WTC11 (cell line): ENCODE measurements around the gene ASB13. TPM values are rescaled to one million over a fixed set of nuclear protein-coding genes. Genes with fewer than 3 reads are reported as not detected.

Experiments
- ATAC-seq: fragments of 200-7000 bp; cut with Tn5 transposase; 2 replicates; pipeline ENCODE4 v1.10.0; 2021; ENCODE audit warnings: mild to moderate bottlenecking, moderate library complexity
- CTCF ChIA-PET: fragments of 300-600 bp; sonication (Branson Sonifier 250); formaldehyde crosslinking; loops from one replicate; lab custom pipeline; 2021; ENCODE audit warnings: antibody characterized with exemption; lab: Charles Lee
- POLR2A ChIA-PET: fragments of 350-600 bp; sonication (Branson Sonifier 250); formaldehyde crosslinking; loops from one replicate; lab custom pipeline; 2021; ENCODE audit warnings: antibody characterized with exemption; lab: Charles Lee
- DNase-seq: peaks from one replicate; pipeline ENCODE4 v3.0.0; 2021; ENCODE audit warnings: low spot score
- H3K27ac Mint-ChIP-seq: 2 replicates; pipeline ENCODE4 v1.8.0; 2021; ENCODE audit warnings: mixed read lengths
- H3K27me3 Mint-ChIP-seq: 2 replicates; pipeline ENCODE4 v1.8.0; 2021; ENCODE audit warnings: low read depth, mild to moderate bottlenecking, moderate library complexity, mixed read lengths
- H3K36me3 Mint-ChIP-seq: 2 replicates; pipeline ENCODE4 v1.8.0; 2021; ENCODE audit warnings: mixed read lengths
- H3K4me1 Mint-ChIP-seq: 2 replicates; pipeline ENCODE4 v1.8.0; 2022; ENCODE audit warnings: mixed read lengths
- H3K4me3 Mint-ChIP-seq: 2 replicates; pipeline ENCODE4 v1.8.0; 2021; ENCODE audit warnings: mild to moderate bottlenecking, moderate library complexity, mixed read lengths
- H3K9me3 Mint-ChIP-seq: 2 replicates; pipeline ENCODE4 v1.8.0; 2021; ENCODE audit warnings: mixed read lengths
- FOXK1 ChIP-seq: sonication (generic); formaldehyde crosslinking; IDR thresholded peaks from 2 replicates; pipeline ENCODE4 v1.8.0; 2022; ENCODE audit warnings: mild to moderate bottlenecking, moderate library complexity, missing genetic modification reagents
- FOXP1 ChIP-seq: sonication (generic); formaldehyde crosslinking; IDR thresholded peaks from 2 replicates; pipeline ENCODE4 v1.8.0; 2022; ENCODE audit warnings: missing genetic modification reagents, mild to moderate bottlenecking, moderate library complexity, borderline replicate concordance
- HMGXB4 ChIP-seq: sonication (generic); formaldehyde crosslinking; IDR thresholded peaks from 2 replicates; pipeline ENCODE4 v1.8.1; 2023; ENCODE audit warnings: mild to moderate bottlenecking, moderate library complexity, missing genetic modification reagents
- IRF1 ChIP-seq: sonication (generic); formaldehyde crosslinking; IDR thresholded peaks from 2 replicates; pipeline ENCODE4 v1.8.0; 2023; ENCODE audit warnings: missing genetic modification reagents
- IRF2 ChIP-seq: sonication (generic); formaldehyde crosslinking; IDR thresholded peaks from 2 replicates; pipeline ENCODE4 v1.8.0; 2022; ENCODE audit warnings: low read depth, missing genetic modification reagents, borderline replicate concordance
- NFATC4 ChIP-seq: fragments of 250-450 bp; sonication (Bioruptor Pico); IDR thresholded peaks from 2 replicates; pipeline ENCODE4 v1.9.0; 2021; ENCODE audit warnings: mild to moderate bottlenecking
- NFE2L1 ChIP-seq: sonication (generic); formaldehyde crosslinking; IDR thresholded peaks from 2 replicates; pipeline ENCODE4 v1.8.1; 2023; ENCODE audit warnings: missing genetic modification reagents
- NR3C1 ChIP-seq: sonication (generic); formaldehyde crosslinking; conservative IDR thresholded peaks from 2 replicates; pipeline ENCODE4 v1.8.1; 2023; ENCODE audit warnings: low read depth, mild to moderate bottlenecking, missing genetic modification reagents
- RELA ChIP-seq: sonication (generic); formaldehyde crosslinking; IDR thresholded peaks from 2 replicates; pipeline ENCODE4 v1.8.1; 2022; ENCODE audit warnings: missing genetic modification reagents, mild to moderate bottlenecking, borderline replicate concordance
- SMAD3 ChIP-seq: sonication (generic); formaldehyde crosslinking; IDR thresholded peaks from 2 replicates; pipeline ENCODE4 v1.8.0; 2022; ENCODE audit warnings: missing genetic modification reagents, mild to moderate bottlenecking, borderline replicate concordance
- SP1 ChIP-seq: sonication (generic); formaldehyde crosslinking; conservative IDR thresholded peaks from 2 replicates; pipeline ENCODE4 v1.8.1; 2022; ENCODE audit warnings: missing genetic modification reagents
- STAT6 ChIP-seq: sonication (generic); formaldehyde crosslinking; conservative IDR thresholded peaks from 2 replicates; pipeline ENCODE4 v1.8.1; 2023; ENCODE audit warnings: mild to moderate bottlenecking, low read depth, missing genetic modification reagents, moderate library complexity
- USF2 ChIP-seq: sonication (generic); formaldehyde crosslinking; IDR thresholded peaks from 2 replicates; pipeline ENCODE4 v1.8.1; 2023; ENCODE audit warnings: mild to moderate bottlenecking, missing genetic modification reagents, moderate library complexity
- ZBTB43 ChIP-seq: sonication (generic); formaldehyde crosslinking; IDR thresholded peaks from 2 replicates; pipeline ENCODE4 v1.8.1; 2023; ENCODE audit warnings: mild to moderate bottlenecking, missing genetic modification reagents
- ZNF121 ChIP-seq: sonication (generic); formaldehyde crosslinking; IDR thresholded peaks from 2 replicates; pipeline ENCODE4 v1.8.0; 2023; ENCODE audit warnings: missing genetic modification reagents
- ZNF219 ChIP-seq: sonication (generic); formaldehyde crosslinking; IDR thresholded peaks from 2 replicates; pipeline ENCODE4 v1.8.0; 2023; ENCODE audit warnings: missing genetic modification reagents, mild to moderate bottlenecking, borderline replicate concordance
- ZNF532 ChIP-seq: fragments of 250-450 bp; sonication (Bioruptor Pico); IDR thresholded peaks from 2 replicates; pipeline ENCODE4 v1.9.0; 2021; ENCODE audit warnings: mild to moderate bottlenecking, borderline replicate concordance
- ZNF671 ChIP-seq: fragments of 250-450 bp; sonication (Bioruptor Pico); IDR thresholded peaks from 2 replicates; pipeline ENCODE4 v1.8.0; 2021; ENCODE audit warnings: mild to moderate bottlenecking
- ZSCAN18 ChIP-seq: fragments of 250-450 bp; sonication (Bioruptor Pico); IDR thresholded peaks from 2 replicates; pipeline ENCODE4 v2.1.2; 2022; ENCODE audit warnings: mild to moderate bottlenecking, moderate library complexity
- total RNA-seq: library from RNA; stranded (reverse); gene quantifications from 3 replicates; pipeline ENCODE4 v1.2.3, GENCODE V29; 2021

The ASB13 gene
- total RNA-seq, 1 experiment from 2014 or later: 23.4 TPM

- no peak for TF ChIP-seq STAT6 (CRISPR knock-in tag)
Measured at GRCh38 chr10:5616836-5617235, 49.6 kb downstream of the ASB13 start (continued).

- H3K9me3 Mint-ChIP-seq: no peaks in the 10 kb centered on the region
- DNase-seq (no peak), ATAC-seq (no peak)
- H3K4me1 Mint-ChIP-seq: 0 out of 2 replicates have a peak, but pooled peaks cover 2% of the 10 kb centered on the region
- no peak overlapping the region for H3K4me3 Mint-ChIP-seq
- H3K27ac Mint-ChIP-seq: no peak overlapping the region
- POLR2A ChIA-PET: no interaction called here
- no peaks in the 10 kb centered on the region for H3K27me3 Mint-ChIP-seq
- no peaks in the 10 kb centered on the region for H3K36me3 Mint-ChIP-seq
- TF ChIP-seq SMAD3 (CRISPR knock-in tag) (no peak), IRF1 (CRISPR knock-in tag) (no peak), NR3C1 (CRISPR knock-in tag) (no peak), NFATC4 (no peak), RELA (CRISPR knock-in tag) (no peak), USF2 (no peak), FOXK1 (CRISPR knock-in tag) (no peak), ZSCAN18 (no peak), ZNF532 (no peak), IRF2 (CRISPR knock-in tag) (no peak), ZNF671 (CRISPR knock-in tag) (no peak), ZNF121 (no peak)
- CTCF ChIA-PET: interaction anchor here (1.0 to 1.9 kb wide), 2 partner anchors 14 kb away, joined by 4 to 6 read pairs; no protein-coding TSS in a partner anchor
Measured at GRCh38 chr10:5616046-5616445, 50.3 kb downstream of the ASB13 start.

- DNase-seq (no peak), ATAC-seq (no peak)
- Mint-ChIP-seq H3K27ac (no peak overlapping the region), H3K4me1 (peaks cover 2% of the 10 kb centered on the region; the same call in 1 of the 2 replicates), H3K27me3 (no peaks in the 10 kb centered on the region), H3K9me3 (no peaks in the 10 kb centered on the region), H3K36me3 (no peaks in the 10 kb centered on the region), H3K4me3 (no peak overlapping the region)
- ChIA-PET CTCF (interaction anchor here (0.7 to 1.0 kb wide), 2 partner anchors 15 to 168 kb away, joined by 3 to 4 read pairs; no protein-coding TSS in a partner anchor), POLR2A (no interaction called here)
- TF ChIP-seq NFE2L1 (CRISPR knock-in tag): no peak
- TF ChIP-seq HMGXB4 (CRISPR knock-in tag): no peak
- no peak for TF ChIP-seq FOXP1 (CRISPR knock-in tag)
- no peak for TF ChIP-seq ZNF219
- TF ChIP-seq ZNF671 (CRISPR knock-in tag): no peak
- no peak for TF ChIP-seq SP1 (CRISPR knock-in tag)
- no peak for TF ChIP-seq ZSCAN18
- TF ChIP-seq ZBTB43: no peak
Measured at GRCh38 chr10:5615316-5615715, 51.1 kb downstream of the ASB13 start.
